ENCODE results near the gene IRAK1BP1. TPM values are rescaled to one million over a fixed set of nuclear protein-coding genes. Genes with fewer than 3 reads are reported as not detected.

The IRAK1BP1 gene
- total and polyA plus RNA-seq, 9 of the 15 experiments (the other 6 are each of a cell fraction or from before 2014, with no cell fraction given) = 1.8 to 3.7 (median 2.1) TPM

DNA sequence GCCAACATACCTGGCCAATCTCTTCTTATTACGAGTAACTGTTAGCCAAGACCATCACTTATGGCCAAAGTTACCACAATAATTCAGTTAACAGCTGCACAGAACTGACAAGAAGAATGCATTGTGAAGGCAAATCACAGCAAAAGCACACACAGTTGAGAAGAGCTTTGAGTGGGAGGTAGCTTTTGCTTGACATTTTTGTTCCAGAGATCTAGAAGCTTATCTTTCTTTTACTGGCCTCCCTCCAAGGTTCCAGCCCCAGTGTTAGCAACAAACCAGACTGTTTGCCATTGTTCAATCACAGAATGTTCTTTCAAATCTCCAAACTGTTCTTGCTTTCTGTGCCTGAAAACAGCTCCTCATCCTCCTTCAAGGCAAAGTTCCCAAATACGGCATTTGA, 35.9 kb upstream of the IRAK1BP1 start:
- H3K4me3 ChIP-seq = no peak overlapping the region
- ChIA-PET CTCF (ENCODE audit: low intra/inter-chr PET ratio) (no interaction called here), POLR2A (no interaction called here)
- DNase-seq (ENCODE audit: extremely low read depth in 1 of 4, low spot score in 3 of 4) (no peak), ATAC-seq (no peak), FAIRE-seq (no peak)
- TF ChIP-seq RCOR1 (IDR thresholded peaks at IDR 0.05; ENCODE audit: borderline replicate concordance in 1 of 2, low read depth in 2 of 2, low read length in 2 of 2) (peak in 1 of 2 experiments; percentile 31; a peak in 1 of 4 replicates), TEAD2 (tag; IDR thresholded peaks at IDR 0.05) (no peak), CREB3L1 (IDR thresholded peaks at IDR 0.05; ENCODE audit: borderline replicate concordance, low read depth) (no peak), SOX6 (IDR thresholded peaks at IDR 0.05) (peak; percentile 53; the same call in 1 of the 2 replicates), CBFA2T3 (IDR thresholded peaks at IDR 0.05) (0 out of 2 replicates have a peak, but pooled peaks have one; percentile 6), ZNF274 (IDR thresholded peaks at IDR 0.05; ENCODE audit: borderline replicate concordance, low read depth, low read length) (no peak), MIER1 (IDR thresholded peaks at IDR 0.05; ENCODE audit: low read depth) (no peak), MYBL2 (IDR thresholded peaks at IDR 0.05; ENCODE audit: low read depth) (no peak), MYBL2 (CRISPR knock-in tag; IDR thresholded peaks at IDR 0.05; ENCODE audit: borderline replicate concordance) (no peak), CGGBP1 (CRISPR knock-in tag; IDR thresholded peaks at IDR 0.05) (no peak), MED1 (CRISPR knock-in tag; IDR thresholded peaks at IDR 0.05; ENCODE audit: borderline replicate concordance) (no peak), ZKSCAN3 (CRISPR knock-in tag; IDR thresholded peaks at IDR 0.05) (no peak), RBBP5 (IDR thresholded peaks at IDR 0.05; ENCODE audit: borderline replicate concordance, insufficient read depth, low read length, poor library complexity, severe bottlenecking) (no peak), STAT5B (CRISPR knock-in tag; IDR thresholded peaks at IDR 0.05) (no peak), KDM1A (IDR thresholded peaks at IDR 0.05) (peak in 1 of 2 experiments; percentile 40; a peak in 2 of 4 replicates)
- TF ChIP-seq, protein P1, sequence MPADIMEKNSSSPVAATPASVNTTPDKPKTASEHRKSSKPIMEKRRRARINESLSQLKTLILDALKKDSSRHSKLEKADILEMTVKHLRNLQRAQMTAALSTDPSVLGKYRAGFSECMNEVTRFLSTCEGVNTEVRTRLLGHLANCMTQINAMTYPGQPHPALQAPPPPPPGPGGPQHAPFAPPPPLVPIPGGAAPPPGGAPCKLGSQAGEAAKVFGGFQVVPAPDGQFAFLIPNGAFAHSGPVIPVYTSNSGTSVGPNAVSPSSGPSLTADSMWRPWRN (IDR thresholded peaks at IDR 0.05; ENCODE audit: low read depth) = no peak
- no peaks in the 10 kb centered on the region for H3K9me3 ChIP-seq (replicated peaks; ENCODE audit: control insufficient read depth, insufficient read depth, low read depth, low read length)
- H3K4me2 ChIP-seq (ENCODE audit: insufficient read depth, low read length) = no peak overlapping the region
- no TSS peak for BruUV-seq (replicated peaks)
- in situ Hi-C loops (cut with MboI) (no loop called here), intact Hi-C loops (cut with micrococcal nuclease) (no loop called here)
- H3K9me1 ChIP-seq (ENCODE audit: control insufficient read depth, insufficient read depth, low read length) = no peaks in the 10 kb centered on the region
- no peaks in the 10 kb centered on the region for H3K79me2 ChIP-seq (ENCODE audit: control insufficient read depth, insufficient read depth, low read length)
- no peak overlapping the region for H2AFZ ChIP-seq (ENCODE audit: low read depth, low read length)
- no peak overlapping the region for H3K9ac ChIP-seq (ENCODE audit: insufficient read depth in 1 of 2, low read depth in 2 of 2, low read length in 2 of 2)
- no peaks in the 10 kb centered on the region for H4K20me1 ChIP-seq (replicated peaks; ENCODE audit: control insufficient read depth, insufficient read depth, low read length)
- H3K27me3 ChIP-seq (ENCODE audit: control insufficient read depth in 2 of 2, insufficient read depth in 2 of 2, low read length in 2 of 2) = no peaks in the 10 kb centered on the region
- WGBS (ENCODE audit: insufficient coverage, low coverage, missing lambda C conversion rate) = 0% methylated on average over 2 of the region's 2 CpGs
- no peak overlapping the region for H3K27ac ChIP-seq (ENCODE audit: extremely low read depth, low read depth, low read length)
- H3K36me3 ChIP-seq (ENCODE audit: control insufficient read depth, insufficient read depth, low read length) = no peaks in the 10 kb centered on the region
- H3K4me1 ChIP-seq (replicated peaks in 1 of 2; ENCODE audit: control insufficient read depth in 2 of 2, insufficient read depth in 2 of 2, low read length in 2 of 2) = no peaks in the 10 kb centered on the region

Data from K562 (cell line).